Activated CD8-positive, alpha-beta memory T cell treated with anti-CD3 and anti-CD28 coated beads for 1 hour (primary cell): ENCODE measurements around the gene ASB2.

Experiments used
- DNase-seq, 2 donors: peaks; one replicate each; pipeline ENCODE4 v3.0.0-alpha.2; 2020; ENCODE audit warnings: low read depth in 1 of 2; ENCODE audit errors: extremely low read depth in 1 of 2

The ASB2 gene

GRCh38 chr14:93930296-93930988, 45.9 kb downstream of the ASB2 start:
- no peak for DNase-seq

- DNase-seq, result no peak
Observed at GRCh38 chr14:93929657-93930056, 46.7 kb downstream of the ASB2 start.

- no peak for DNase-seq
Observed at GRCh38 chr14:93929048-93929535, 47.3 kb downstream of the ASB2 start.

- DNase-seq, result no peak
Observed at GRCh38 chr14:93928184-93929047, 48.0 kb downstream of the ASB2 start.

GRCh38 chr14:93927800-93928145, 48.6 kb downstream of the ASB2 start:
- no peak for DNase-seq

GRCh38 chr14:93926873-93927799, 49.2 kb downstream of the ASB2 start, which contains the start of gene FAM181A:
TSS of gene FAM181A (plus strand) at chr14:93927344. CDS start at chr14:93928286, 942 bp downstream.
- no peak for DNase-seq

- DNase-seq, result no peak
Observed at GRCh38 chr14:93926245-93926872, 50.0 kb downstream of the ASB2 start.

- DNase-seq, result no peak
Observed at GRCh38 chr14:93925374-93925895, 50.9 kb downstream of the ASB2 start.

- DNase-seq, result no peak
Observed at GRCh38 chr14:93924592-93925355, 51.6 kb downstream of the ASB2 start.

- no peak for DNase-seq
Observed at GRCh38 chr14:93923626-93924025, 52.7 kb downstream of the ASB2 start.

- no peak for DNase-seq
Observed at GRCh38 chr14:93921001-93921806, 55.2 kb downstream of the ASB2 start.

GRCh38 chr14:93917141-93917540, 59.2 kb downstream of the ASB2 start:
- DNase-seq, result no peak

GRCh38 chr14:93916498-93916897, 59.9 kb downstream of the ASB2 start:
- no peak for DNase-seq

GRCh38 chr14:93915800-93916199, 60.6 kb downstream of the ASB2 start:
- DNase-seq, result no peak

GRCh38 chr14:93915070-93915705, 61.2 kb downstream of the ASB2 start:
- no peak for DNase-seq

- DNase-seq, result no peak
Observed at GRCh38 chr14:93914278-93914677, 62.1 kb downstream of the ASB2 start.

GRCh38 chr14:93912782-93913181, 63.6 kb downstream of the ASB2 start:
- DNase-seq, result no peak

GRCh38 chr14:93911975-93912615, 64.3 kb downstream of the ASB2 start:
- no peak for DNase-seq
